Lower leg skin (tissue), 3 donors: ENCODE measurements around the gene RGS9BP.

Source experiments
- CTCF ChIP-seq, 3 donors: fragments of 450-650 bp; IDR thresholded peaks; one replicate each; pipeline ENCODE4 v1.5.1; 2016; ENCODE audit warnings: antibody characterized with exemption in 3 of 3, mild to moderate bottlenecking in 3 of 3, moderate library complexity in 2 of 3
- POLR2A ChIP-seq, 2 donors: fragments of 450-650 bp; IDR thresholded peaks; one replicate each; pipeline ENCODE4 v1.6.1; 2016 to 2017; ENCODE audit warnings: antibody characterized with exemption in 2 of 2, mild to moderate bottlenecking in 1 of 2, moderate library complexity in 1 of 2

- TF ChIP-seq CTCF (IDR thresholded peaks at IDR 0.05) (no peak), POLR2A (IDR thresholded peaks at IDR 0.05) (no peak)
Measured at GRCh38 chr19:32649751-32650150, 25.9 kb upstream of the RGS9BP start.
